Stomach (tissue), 9 donors: ENCODE results near the gene AGAP1. TPM values are rescaled to one million over a fixed set of nuclear protein-coding genes. Genes with fewer than 3 reads are reported as not detected.

ENCODE experiments used
- DNase-seq, 2 donors: peaks; one replicate each; pipeline versions ENCODE4 v3.0.0 to v3.0.0-alpha.2; 2013 to 2019
- H3K27ac ChIP-seq, 5 donors: fragments of 200-600 bp in 4 of 5; sonication (generic) in 4 of 5; one replicate each; pipeline ENCODE4 v1.5.1; 2013 to 2019; ENCODE audit warnings: mild to moderate bottlenecking in 1 of 5, moderate library complexity in 1 of 5
- H3K27me3 ChIP-seq, 3 donors: fragments of 200-600 bp; sonication (generic); one replicate each; pipeline ENCODE4 v1.5.1; 2017 to 2019; ENCODE audit warnings: mixed run types in 1 of 3
- H3K36me3 ChIP-seq, 4 donors: fragments of 200-600 bp; sonication (generic); 1 replicate in 3 of 4; 2 replicates in 1 of 4; pipeline ENCODE4 v1.5.1; 2016 to 2019
- H3K4me1 ChIP-seq, 4 donors: fragments of 200-600 bp; sonication (generic); one replicate each; pipeline ENCODE4 v1.5.1; 2016 to 2019
- H3K4me3 ChIP-seq, 4 donors: fragments of 200-600 bp; sonication (generic) in 3 of 4; one replicate each; pipeline ENCODE4 v1.5.1; 2016 to 2019; ENCODE audit warnings: mild to moderate bottlenecking in 1 of 4
- H3K9me3 ChIP-seq, 4 donors: fragments of 200-600 bp; sonication (generic); one replicate each; pipeline ENCODE4 v1.5.1; 2016 to 2019
- EP300 ChIP-seq: sonication (generic); formaldehyde crosslinking; IDR thresholded peaks from one replicate; pipeline ENCODE4 v1.6.1; 2017; ENCODE audit warnings: antibody characterized with exemption
- POLR2A ChIP-seq, 4 donors: fragments of 450-650 bp; IDR thresholded peaks; one replicate each; pipeline ENCODE4 v1.6.1; 2016; ENCODE audit warnings: antibody characterized with exemption in 4 of 4, control low read depth in 2 of 4, mild to moderate bottlenecking in 1 of 4, moderate library complexity in 1 of 4
- POLR2AphosphoS5 ChIP-seq, 3 donors: sonication (generic); formaldehyde crosslinking; IDR thresholded peaks; one replicate each; pipeline ENCODE4 v1.6.1; 2016; ENCODE audit warnings: antibody characterized with exemption in 3 of 3
- WGBS, 5 donors: extraction: QIAGEN DNeasy Blood & Tissue Kit in 3 of 5; methylation state at CpG; one replicate each; pipeline versions ENCODE4 v1.1.5 to v1.1.7; 2013 to 2018; 5-methylcytosine and 5-hydroxymethylcytosine counted together
- intact Hi-C: fragments of 100-400 bp; cut with DNase I; formaldehyde crosslinking; loops from one replicate; pipeline ENCODE4 v1.15.1; 2023; ENCODE audit warnings: low total_unique reads
- polyA plus RNA-seq, 3 donors: library from polyadenylated mRNA; stranded (reverse); fragments of 200-250 nt; gene quantifications; one replicate each; pipeline ENCODE4 v1.2.3, GENCODE V29; 2013
- total RNA-seq, 5 donors: library from RNA; depleted of rRNA; stranded (reverse); fragments of >200 nt; gene quantifications; one replicate each; pipeline versions ENCODE4 v1.1.0 to v1.2.3, GENCODE V29; 2014 to 2016
- TF ChIP-seq, protein P1 (sequence below), 7 experiments: fragments of 450-650 bp in 4 of 7; fragments of 200-600 bp in 3 of 7; sonication (generic) in 3 of 7; IDR thresholded peaks; one replicate each; pipeline ENCODE4 v1.5.1; 2016 to 2019; ENCODE audit warnings: antibody characterized with exemption in 7 of 7, control low read depth in 2 of 7, mild to moderate bottlenecking in 1 of 7
- donor health status: healthy with polysubstance abuse.
- donor health status: Bipolar disorder and iron deficiency.
- donor health status: healthy.

AGAP1 gene
- total and polyA plus RNA-seq, 8 donors = 4.2 to 139 (median 35.0) TPM

DNA sequence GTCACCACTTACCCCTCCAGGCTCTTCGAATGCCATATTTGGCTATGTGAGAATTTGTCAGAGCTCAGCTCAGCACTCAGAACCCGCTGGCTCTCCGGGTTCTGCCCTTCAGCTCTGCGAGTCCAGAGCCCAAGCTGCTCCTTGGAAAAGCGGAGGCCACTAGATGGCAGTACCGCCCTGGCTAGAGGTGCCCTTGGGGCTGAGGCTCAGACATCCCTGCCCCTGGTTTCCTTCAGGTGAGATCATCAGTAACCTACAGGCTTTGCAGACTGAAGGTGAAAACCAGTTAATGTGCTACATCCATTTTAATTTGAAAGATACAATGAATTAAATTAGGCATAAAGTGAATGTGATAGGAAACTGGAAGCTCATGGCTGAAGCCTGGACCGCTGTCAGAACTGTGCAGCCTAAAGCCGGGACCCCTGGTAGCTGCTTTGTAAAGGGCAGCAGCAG lies 285.6 kb downstream of the AGAP1 start:
- 34 to 38% (median 35%) methylated on average over 8 of the region's 8 CpGs for WGBS, 5 donors
- H3K36me3 ChIP-seq = peaks cover 4 to 28% (median 21%) of the 10 kb centered on the region in 4 donors
- H3K4me3 ChIP-seq = no peak overlapping the region
- intact Hi-C loops = loop anchor here (5.0 kb wide), 1 partner anchor 388 kb away; the partner anchor contains the start of gene GBX2
- no peaks in the 10 kb centered on the region for H3K9me3 ChIP-seq
- peak in 1 of 3 donors; percentile 24 for TF ChIP-seq POLR2AphosphoS5 (IDR thresholded peaks at IDR 0.05)
- TF ChIP-seq, protein P1, sequence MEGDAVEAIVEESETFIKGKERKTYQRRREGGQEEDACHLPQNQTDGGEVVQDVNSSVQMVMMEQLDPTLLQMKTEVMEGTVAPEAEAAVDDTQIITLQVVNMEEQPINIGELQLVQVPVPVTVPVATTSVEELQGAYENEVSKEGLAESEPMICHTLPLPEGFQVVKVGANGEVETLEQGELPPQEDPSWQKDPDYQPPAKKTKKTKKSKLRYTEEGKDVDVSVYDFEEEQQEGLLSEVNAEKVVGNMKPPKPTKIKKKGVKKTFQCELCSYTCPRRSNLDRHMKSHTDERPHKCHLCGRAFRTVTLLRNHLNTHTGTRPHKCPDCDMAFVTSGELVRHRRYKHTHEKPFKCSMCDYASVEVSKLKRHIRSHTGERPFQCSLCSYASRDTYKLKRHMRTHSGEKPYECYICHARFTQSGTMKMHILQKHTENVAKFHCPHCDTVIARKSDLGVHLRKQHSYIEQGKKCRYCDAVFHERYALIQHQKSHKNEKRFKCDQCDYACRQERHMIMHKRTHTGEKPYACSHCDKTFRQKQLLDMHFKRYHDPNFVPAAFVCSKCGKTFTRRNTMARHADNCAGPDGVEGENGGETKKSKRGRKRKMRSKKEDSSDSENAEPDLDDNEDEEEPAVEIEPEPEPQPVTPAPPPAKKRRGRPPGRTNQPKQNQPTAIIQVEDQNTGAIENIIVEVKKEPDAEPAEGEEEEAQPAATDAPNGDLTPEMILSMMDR (IDR thresholded peaks at IDR 0.05) = peak in 5 of 7 experiments; percentile 60 to 74 (median 64)
- no peak for TF ChIP-seq POLR2A (IDR thresholded peaks at IDR 0.05)
- TF ChIP-seq EP300 = no peak
- no peaks in the 10 kb centered on the region for H3K27me3 ChIP-seq
- no peaks in the 10 kb centered on the region for H3K4me1 ChIP-seq
- DNase-seq = peak; percentile 80 to 91
- H3K27ac ChIP-seq = no peak overlapping the region

DNA sequence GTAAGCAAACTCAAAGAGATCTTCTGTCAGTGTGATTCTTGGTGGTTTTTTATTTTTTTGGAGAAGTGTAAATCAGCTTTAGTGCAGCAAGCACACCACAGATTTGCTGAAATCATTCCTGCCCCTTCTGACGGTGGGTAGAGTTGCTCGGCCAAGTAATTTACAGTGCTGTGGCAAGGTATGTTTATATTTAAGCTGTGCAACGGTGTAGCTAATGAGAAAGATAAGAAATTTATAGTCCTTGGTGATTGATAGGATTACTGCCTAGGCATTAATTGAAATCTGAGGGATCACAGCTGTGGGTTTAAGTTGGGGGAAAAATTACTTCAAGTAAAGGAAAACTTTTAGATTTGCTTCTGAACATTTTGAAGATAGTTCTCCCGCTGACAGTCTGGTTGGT lies 286.6 kb downstream of the AGAP1 start:
- Histone ChIP-seq H3K4me1 (no peaks in the 10 kb centered on the region), H3K9me3 (no peaks in the 10 kb centered on the region), H3K27ac (no peak overlapping the region), H3K4me3 (no peak overlapping the region), H3K27me3 (no peaks in the 10 kb centered on the region), H3K36me3 (peaks cover 4 to 22% (median 21%) of the 10 kb centered on the region in 4 donors)
- TF ChIP-seq POLR2A (IDR thresholded peaks at IDR 0.05) (no peak), EP300 (no peak), POLR2AphosphoS5 (IDR thresholded peaks at IDR 0.05) (no peak)
- TF ChIP-seq, protein P1 (IDR thresholded peaks at IDR 0.05) = no peak
- DNase-seq = no peak
- WGBS, 5 donors = 78 to 83% (median 80%) methylated on average over 4 of the region's 4 CpGs
- intact Hi-C loops = no loop called here

DNA sequence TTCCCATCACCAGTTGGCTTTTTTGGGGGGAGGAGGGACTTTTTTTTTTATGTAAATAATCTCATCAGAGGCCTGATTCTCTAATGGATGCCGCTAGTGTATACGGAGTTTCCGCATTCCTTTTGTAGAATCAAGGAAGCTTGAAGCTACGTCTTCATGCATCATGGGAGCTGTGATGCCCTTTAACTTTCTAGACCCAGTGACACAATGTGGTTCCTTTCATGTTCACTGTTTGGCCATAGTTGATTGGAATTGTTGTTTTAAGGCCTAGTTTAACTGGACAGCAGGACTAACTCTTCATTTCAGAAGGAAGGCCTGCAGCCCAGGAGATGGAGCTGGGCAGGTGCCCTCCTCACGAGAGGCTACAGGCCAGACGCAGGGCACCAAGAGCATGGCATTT lies 287.9 kb downstream of the AGAP1 start:
- intact Hi-C loops = no loop called here
- Histone ChIP-seq H3K36me3 (peaks cover 4 to 20% (median 17%) of the 10 kb centered on the region in 4 donors), H3K4me3 (no peak overlapping the region), H3K9me3 (no peaks in the 10 kb centered on the region), H3K27ac (no peak overlapping the region), H3K4me1 (no peaks in the 10 kb centered on the region), H3K27me3 (no peaks in the 10 kb centered on the region)
- DNase-seq = no peak
- 85 to 90% (median 89%) methylated on average over 6 of the region's 6 CpGs for WGBS, 5 donors
- TF ChIP-seq, protein P1 (IDR thresholded peaks at IDR 0.05) = no peak
- no peak for TF ChIP-seq EP300
- TF ChIP-seq POLR2AphosphoS5 (IDR thresholded peaks at IDR 0.05) = no peak
- no peak for TF ChIP-seq POLR2A (IDR thresholded peaks at IDR 0.05)

DNA sequence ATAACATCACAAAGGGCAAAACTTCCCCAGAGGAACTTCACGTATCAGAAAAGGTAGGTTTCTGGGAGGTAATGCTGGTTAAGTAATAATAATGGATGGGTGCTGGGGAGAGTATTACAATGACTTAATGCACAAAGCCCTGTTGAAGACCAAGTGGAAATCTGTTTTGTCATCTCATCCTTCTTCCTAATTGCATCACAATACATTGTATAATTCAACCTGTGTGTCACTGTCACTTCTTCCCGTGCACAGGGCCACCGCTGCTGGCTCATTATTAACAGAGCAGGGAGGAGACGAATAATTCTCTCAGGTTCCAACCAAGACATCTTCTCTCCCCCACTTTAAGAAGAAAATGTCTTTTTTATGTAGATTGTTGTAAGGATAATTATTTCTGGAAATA lies 290.9 kb downstream of the AGAP1 start:
- whole genome bisulfite sequencing, 5 donors = 90 to 97% (median 95%) methylated on average over 4 of the region's 4 CpGs
- intact Hi-C loops = no loop called here

More for the DNA sequence above, 290.9 kb downstream of the AGAP1 start:
- no peak overlapping the region for H3K27ac ChIP-seq
- no peaks in the 10 kb centered on the region for H3K4me1 ChIP-seq
- no peak overlapping the region for H3K4me3 ChIP-seq
- H3K27me3 ChIP-seq = no peaks in the 10 kb centered on the region
- H3K9me3 ChIP-seq = no peaks in the 10 kb centered on the region
- no peak for DNase-seq
- no peak for TF ChIP-seq POLR2AphosphoS5 (IDR thresholded peaks at IDR 0.05)
- no peak for TF ChIP-seq POLR2A (IDR thresholded peaks at IDR 0.05)
- no peak for TF ChIP-seq EP300
- TF ChIP-seq, protein P1 (IDR thresholded peaks at IDR 0.05) = no peak
- H3K36me3 ChIP-seq = peaks cover 0 to 15% (median 9%) of the 10 kb centered on the region in 4 donors
